LNCaP clone FGC (cell line): ENCODE results near the gene EVPL.

ENCODE experiments used
- DNase-seq: peaks from one replicate; pipeline ENCODE4 v3.0.0-alpha.2; 2011; ENCODE audit warnings: low read depth
- H3K4me3 ChIP-seq: 2 replicates; pipeline ENCODE4 v1.5.1; 2011; ENCODE audit warnings: mild to moderate bottlenecking, low read depth, low read length, control low read depth
- CTCF ChIP-seq: IDR thresholded peaks from 2 replicates; pipeline ENCODE4 v1.5.1; 2012; ENCODE audit warnings: mild to moderate bottlenecking; ENCODE audit not compliant: control insufficient read depth, insufficient read depth; ENCODE audit errors: extremely low read depth

Gene EVPL

GRCh38 chr17:76004750-76005262 lies 22.3 kb downstream of the EVPL start:
- no peak for TF ChIP-seq CTCF
- H3K4me3 ChIP-seq: no peak overlapping the region
- no peak for DNase-seq

GRCh38 chr17:76003915-76004314 lies 23.2 kb downstream of the EVPL start:
- TF ChIP-seq CTCF: no peak
- no peak for DNase-seq
- H3K4me3 ChIP-seq: no peak overlapping the region

GRCh38 chr17:76002100-76002499 lies 25.0 kb downstream of the EVPL start:
- TF ChIP-seq CTCF: no peak
- no peak for DNase-seq
- H3K4me3 ChIP-seq: no peak overlapping the region

- H3K4me3 ChIP-seq: no peak within 1 kb of the TSS
- no peak for TF ChIP-seq CTCF
- DNase-seq: no peak
Measured at GRCh38 chr17:76000755-76001521, 26.2 kb downstream of the EVPL start, which contains the start of gene CDK3. TSS of gene CDK3 (plus strand) at chr17:76000855. CDS start at chr17:76001426, 571 bp downstream.

- DNase-seq: peak; percentile 66
- H3K4me3 ChIP-seq: no peak overlapping the region
- peak; percentile 92 for TF ChIP-seq CTCF
Measured at GRCh38 chr17:76000016-76000754, 26.9 kb downstream of the EVPL start.

- no peak for DNase-seq
- H3K4me3 ChIP-seq: no peak overlapping the region
- no peak for TF ChIP-seq CTCF
Measured at GRCh38 chr17:75998327-75998795, 28.7 kb downstream of the EVPL start.
